ENCODE data around the gene SOCS2. TPM values are rescaled to one million over a fixed set of nuclear protein-coding genes. Genes with fewer than 3 reads are reported as not detected.
A peak's percentile ranks its signal among the peaks of the same experiment; 100 is the strongest.

SOCS2 gene
- total RNA-seq, 1 donor from 2014 or later, result 20.0 TPM

GRCh38 chr12:93568091-93568490, 4.4 kb upstream of the SOCS2 start:
- no peak for TF ChIP-seq CTCF (IDR thresholded peaks at IDR 0.05)
- no peak overlapping the region for H3K4me3 ChIP-seq
- H3K9me3 ChIP-seq, result no peaks in the 10 kb centered on the region
- H3K4me1 ChIP-seq, result no peaks in the 10 kb centered on the region
- DNase-seq (no peak), ATAC-seq (no peak)
- intact Hi-C loops (cut with DNase I), result no loop called here
- no peaks in the 10 kb centered on the region for H3K27me3 ChIP-seq (ENCODE audit: low read depth)
- no peaks in the 10 kb centered on the region for H3K36me3 ChIP-seq
- no peak overlapping the region for H3K27ac ChIP-seq

GRCh38 chr12:93569301-93569655, 3.2 kb upstream of the SOCS2 start:
- peak overlapping the region; percentile 96 for H3K4me3 ChIP-seq

GRCh38 chr12:93569656-93570551, 2.6 kb upstream of the SOCS2 start:
- Histone ChIP-seq H3K4me3 (peak overlapping the region; percentile 96), H3K36me3 (peaks cover 2% of the 10 kb centered on the region), H3K27ac (peak overlapping the region; percentile 94), H3K9me3 (no peaks in the 10 kb centered on the region), H3K27me3 (ENCODE audit: low read depth) (no peaks in the 10 kb centered on the region), H3K4me1 (peaks cover 9% of the 10 kb centered on the region)
- ATAC-seq (peak; percentile 83 to 89), DNase-seq (peak; percentile 90)
- peak; percentile 78 for TF ChIP-seq CTCF (IDR thresholded peaks at IDR 0.05)
- intact Hi-C loops (cut with DNase I), result no loop called here

More at GRCh38 chr12:93569301-93569655, 3.2 kb upstream of the SOCS2 start:
- no peak for ATAC-seq
- Histone ChIP-seq H3K9me3 (no peaks in the 10 kb centered on the region), H3K36me3 (no peaks in the 10 kb centered on the region), H3K27ac (no peak overlapping the region), H3K27me3 (ENCODE audit: low read depth) (no peaks in the 10 kb centered on the region), H3K4me1 (peaks cover 9% of the 10 kb centered on the region)
- TF ChIP-seq CTCF (IDR thresholded peaks at IDR 0.05), result no peak
- intact Hi-C loops (cut with DNase I), result no loop called here
- no peak for DNase-seq

- peaks cover 9% of the 10 kb centered on the region for H3K4me1 ChIP-seq
- no peaks in the 10 kb centered on the region for H3K27me3 ChIP-seq (ENCODE audit: low read depth)
- peak overlapping the region; percentile 94 for H3K27ac ChIP-seq
- TF ChIP-seq CTCF (IDR thresholded peaks at IDR 0.05), result no peak
- H3K4me3 ChIP-seq, result peak overlapping the region; percentile 96
- intact Hi-C loops (cut with DNase I), result no loop called here
- peak; percentile 97 for DNase-seq
- ATAC-seq, result peak; percentile 89 to 93
- H3K36me3 ChIP-seq, result peaks cover 11% of the 10 kb centered on the region
- no peaks in the 10 kb centered on the region for H3K9me3 ChIP-seq
Observed at GRCh38 chr12:93570552-93571364, 1.7 kb upstream of the SOCS2 start.

- TF ChIP-seq CTCF (IDR thresholded peaks at IDR 0.05), result no peak
- ATAC-seq (peak; percentile 30 to 44), DNase-seq (peak; percentile 77)
- Histone ChIP-seq H3K4me3 (peak overlapping the region; percentile 96), H3K27ac (peak overlapping the region; percentile 94), H3K4me1 (peaks cover 9% of the 10 kb centered on the region), H3K27me3 (ENCODE audit: low read depth) (no peaks in the 10 kb centered on the region), H3K36me3 (peaks cover 17% of the 10 kb centered on the region), H3K9me3 (no peaks in the 10 kb centered on the region)
- intact Hi-C loops (cut with DNase I), result no loop called here
Observed at GRCh38 chr12:93571365-93571924, 1.0 kb upstream of the SOCS2 start.

All from lower lobe of right lung (tissue), 2 donors.